SK-N-SH (cell line): ENCODE results near the gene IGSF9B.
"Not testable (repeated sequence)": the region's sequence is repeated elsewhere in the genome, so short reads cannot be mapped to it uniquely, and the experiment has no call there.

Experiments
- CTCF ChIP-seq: fragments of 200-600 bp; sonication (generic); IDR thresholded peaks from 2 replicates; pipeline ENCODE4 v1.6.1; 2017; ENCODE audit warnings: antibody characterized with exemption, mild to moderate bottlenecking, moderate library complexity
- ELF1 ChIP-seq: IDR thresholded peaks from 2 replicates; pipeline ENCODE4 v1.4.0; 2012
- EP300 ChIP-seq, 2 experiments: IDR thresholded peaks; 2 replicates each; pipeline versions ENCODE4 v1.4.0 to v1.6.1; 2012; ENCODE audit warnings: borderline replicate concordance in 1 of 2, low read depth in 1 of 2, low read length in 1 of 2
- JUND ChIP-seq: IDR thresholded peaks from 2 replicates; pipeline ENCODE4 v1.4.0; 2012
- POLR2AphosphoS5 ChIP-seq: IDR thresholded peaks from 2 replicates; pipeline ENCODE4 v1.6.1; 2012; ENCODE audit warnings: low read depth, low read length

GRCh38 chr11:134002819-134003218, 46.1 kb upstream of the IGSF9B start:
- TF ChIP-seq CTCF; POLR2AphosphoS5; EP300 (IDR thresholded peaks at IDR 0.05; ENCODE audit: borderline replicate concordance in 1 of 2, low read depth in 1 of 2, low read length in 1 of 2); ELF1; JUND: not testable (repeated sequence)
